Skeletal muscle tissue (tissue), 4 donors: Measurements from ENCODE around the gene ZNF408. TPM values are rescaled to one million over a fixed set of nuclear protein-coding genes. Genes with fewer than 3 reads are reported as not detected.

Source experiments
- H3K27ac ChIP-seq: one replicate; pipeline ENCODE4 v1.7.0; 2013; ENCODE audit warnings: mild to moderate bottlenecking, low read depth, low read length, inconsistent platforms
- H3K27me3 ChIP-seq, 3 donors: one replicate each; pipeline ENCODE4 v1.7.0; 2013; ENCODE audit warnings: low read length in 3 of 3; ENCODE audit not compliant: control insufficient read depth in 3 of 3, insufficient read depth in 3 of 3
- H3K36me3 ChIP-seq, 3 donors: one replicate each; pipeline ENCODE4 v1.7.0; 2013; ENCODE audit warnings: low read length in 3 of 3; ENCODE audit not compliant: control insufficient read depth in 3 of 3, insufficient read depth in 3 of 3
- H3K4me1 ChIP-seq, 3 donors: one replicate each; pipeline ENCODE4 v1.7.0; 2013; ENCODE audit warnings: low read length in 3 of 3, mild to moderate bottlenecking in 3 of 3; ENCODE audit not compliant: control insufficient read depth in 3 of 3, insufficient read depth in 3 of 3
- H3K4me3 ChIP-seq, 3 donors: one replicate each; pipeline ENCODE4 v1.7.0; 2013; ENCODE audit warnings: low read length in 3 of 3
- H3K9ac ChIP-seq, 3 donors: one replicate each; pipeline ENCODE4 v1.7.0; 2013; ENCODE audit warnings: low read length in 3 of 3, mild to moderate bottlenecking in 3 of 3, moderate library complexity in 2 of 3, low read depth in 1 of 3
- H3K9me3 ChIP-seq, 3 donors: one replicate each; pipeline ENCODE4 v1.7.0; 2013; ENCODE audit warnings: low read length in 3 of 3; ENCODE audit not compliant: control insufficient read depth in 3 of 3
- total RNA-seq: library from RNA; depleted of rRNA; stranded (reverse); fragments of >200 nt; gene quantifications from one replicate; pipeline ENCODE4 v1.2.3, GENCODE V29; 2014
- donor health status: Osteomylitis.

ZNF408 gene
- total RNA-seq, 1 donor from 2014 or later = 5.7 TPM

DNA sequence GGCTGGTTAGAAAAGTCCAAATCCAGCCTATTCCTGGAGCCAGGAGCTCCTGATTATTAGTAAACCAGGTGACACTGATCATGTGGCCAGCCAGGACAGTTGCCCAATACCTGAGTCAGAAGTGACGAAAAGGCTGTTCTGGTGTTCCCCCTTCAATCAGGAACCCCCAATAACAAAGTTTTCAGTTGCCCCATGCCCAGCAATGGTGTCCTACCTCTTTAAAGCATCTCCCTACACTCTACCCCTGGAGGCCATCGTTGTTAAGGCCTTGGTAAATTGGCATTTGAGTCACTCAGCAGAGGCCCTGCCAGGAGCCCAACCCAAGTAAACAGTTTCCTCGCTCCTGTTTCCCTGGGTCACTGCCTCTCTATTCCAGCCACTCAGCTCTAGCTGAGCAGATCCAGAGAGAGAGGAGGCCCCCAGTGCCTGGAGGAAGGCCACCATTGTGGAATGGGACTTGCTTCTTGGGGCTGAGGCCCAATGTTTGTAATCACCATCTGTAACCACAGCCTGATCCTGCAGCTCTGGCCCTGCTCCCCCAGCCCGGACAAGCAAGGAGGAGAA is 25.5 kb upstream of the ZNF408 start:
- H3K4me1 ChIP-seq = peaks cover 33 to 49% (median 37%) of the 10 kb centered on the region in 3 donors
- H3K27me3 ChIP-seq = no peaks in the 10 kb centered on the region
- H3K27ac ChIP-seq = peak overlapping the region; percentile 91
- H3K4me3 ChIP-seq = peak overlapping the region in 2 of 3 donors; percentile 43 to 49
- peak overlapping the region; percentile 51 to 70 (median 60) for H3K9ac ChIP-seq
- no peaks in the 10 kb centered on the region for H3K9me3 ChIP-seq
- H3K36me3 ChIP-seq = peaks cover 45 to 61% (median 50%) of the 10 kb centered on the region in 3 donors

DNA sequence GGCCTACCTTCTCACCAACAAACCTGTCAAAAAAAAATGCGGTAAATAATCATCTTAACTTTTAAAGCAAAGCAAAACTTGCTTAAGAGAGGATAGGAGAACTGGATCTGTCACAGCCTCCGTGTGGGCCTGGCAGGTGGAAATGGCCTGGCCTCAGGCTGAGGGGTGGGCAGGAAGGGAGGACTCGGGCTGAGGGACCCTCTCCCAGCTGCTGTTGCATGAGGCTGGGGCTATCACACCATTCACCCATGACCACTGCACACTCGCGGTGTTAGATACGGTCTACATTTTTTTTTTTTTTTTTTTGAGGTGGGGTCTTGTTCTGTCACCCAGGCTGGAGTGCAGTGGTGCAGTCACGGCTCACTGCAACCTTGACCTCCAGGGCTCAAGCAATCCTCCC is 24.9 kb upstream of the ZNF408 start:
- Histone ChIP-seq H3K4me1 (peaks cover 33 to 49% (median 37%) of the 10 kb centered on the region in 3 donors), H3K27ac (peak overlapping the region; percentile 91), H3K27me3 (no peaks in the 10 kb centered on the region), H3K9ac (peak overlapping the region in 1 of 3 donors; percentile 70), H3K9me3 (no peaks in the 10 kb centered on the region), H3K4me3 (peak overlapping the region in 2 of 3 donors; percentile 43 to 49), H3K36me3 (peaks cover 47 to 60% (median 54%) of the 10 kb centered on the region in 3 donors)

DNA sequence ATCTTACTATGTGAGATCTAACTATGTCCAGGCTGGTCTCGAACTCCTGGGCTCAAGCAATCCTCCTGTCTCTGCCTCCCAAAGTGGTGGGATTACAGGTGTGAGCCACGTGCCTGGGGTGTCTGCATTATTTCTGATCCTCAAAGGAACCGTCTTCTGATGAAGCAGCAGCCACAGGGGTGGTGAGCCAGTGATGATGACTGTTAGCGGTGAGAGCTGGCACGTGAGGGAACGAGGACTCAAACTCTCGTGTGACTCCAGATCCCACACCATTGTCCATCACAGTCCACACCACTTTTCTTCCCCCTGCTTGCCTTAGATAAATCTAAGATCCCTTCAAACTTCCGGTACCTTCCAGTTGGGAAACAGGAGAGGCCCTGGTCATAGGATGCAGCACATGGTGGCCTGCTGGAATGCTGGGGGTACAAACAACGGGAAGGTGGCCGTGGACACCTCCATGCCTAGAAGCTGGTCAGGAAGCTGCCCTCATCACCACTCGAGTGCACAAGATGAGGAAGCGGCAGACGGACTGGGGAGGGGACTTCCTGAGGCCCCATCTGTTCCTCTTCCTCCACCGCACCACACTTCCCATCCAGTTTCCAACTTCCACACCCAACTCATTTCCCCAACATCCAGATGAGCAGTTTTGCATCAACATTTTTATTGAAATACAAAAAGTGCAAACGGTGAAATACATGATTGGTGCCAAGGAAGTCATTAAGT is 24.2 kb upstream of the ZNF408 start:
- H3K4me3 ChIP-seq = no peak overlapping the region
- peaks cover 33 to 49% (median 37%) of the 10 kb centered on the region in 3 donors for H3K4me1 ChIP-seq
- no peaks in the 10 kb centered on the region for H3K9me3 ChIP-seq
- peak overlapping the region; percentile 91 for H3K27ac ChIP-seq
- no peaks in the 10 kb centered on the region for H3K27me3 ChIP-seq
- H3K9ac ChIP-seq = no peak overlapping the region
- H3K36me3 ChIP-seq = peaks cover 50 to 59% (median 56%) of the 10 kb centered on the region in 3 donors

DNA sequence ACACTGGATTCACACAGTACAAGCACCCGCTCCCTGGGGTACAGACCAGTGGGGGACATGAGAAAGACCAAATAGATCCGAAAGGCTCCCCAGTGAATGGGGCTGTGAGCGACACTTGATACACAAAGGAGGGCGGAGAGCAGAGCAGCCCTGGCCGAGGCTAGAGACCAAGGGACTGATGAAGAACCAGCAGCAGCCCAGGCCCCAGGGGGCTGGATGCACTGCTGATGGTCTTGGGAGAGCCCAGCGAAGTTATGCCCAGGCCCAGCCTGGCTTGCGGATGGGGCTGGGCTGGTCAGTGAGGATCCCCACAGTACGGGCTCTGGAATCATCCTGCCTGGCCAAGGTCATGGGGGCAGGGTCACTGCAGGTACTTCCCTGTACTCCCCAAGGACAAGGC is 23.7 kb upstream of the ZNF408 start:
- Histone ChIP-seq H3K27ac (no peak overlapping the region), H3K36me3 (peaks cover 52 to 58% (median 56%) of the 10 kb centered on the region in 3 donors), H3K4me1 (peaks cover 33 to 45% (median 37%) of the 10 kb centered on the region in 3 donors), H3K9ac (no peak overlapping the region), H3K4me3 (no peak overlapping the region), H3K9me3 (no peaks in the 10 kb centered on the region), H3K27me3 (no peaks in the 10 kb centered on the region)

DNA sequence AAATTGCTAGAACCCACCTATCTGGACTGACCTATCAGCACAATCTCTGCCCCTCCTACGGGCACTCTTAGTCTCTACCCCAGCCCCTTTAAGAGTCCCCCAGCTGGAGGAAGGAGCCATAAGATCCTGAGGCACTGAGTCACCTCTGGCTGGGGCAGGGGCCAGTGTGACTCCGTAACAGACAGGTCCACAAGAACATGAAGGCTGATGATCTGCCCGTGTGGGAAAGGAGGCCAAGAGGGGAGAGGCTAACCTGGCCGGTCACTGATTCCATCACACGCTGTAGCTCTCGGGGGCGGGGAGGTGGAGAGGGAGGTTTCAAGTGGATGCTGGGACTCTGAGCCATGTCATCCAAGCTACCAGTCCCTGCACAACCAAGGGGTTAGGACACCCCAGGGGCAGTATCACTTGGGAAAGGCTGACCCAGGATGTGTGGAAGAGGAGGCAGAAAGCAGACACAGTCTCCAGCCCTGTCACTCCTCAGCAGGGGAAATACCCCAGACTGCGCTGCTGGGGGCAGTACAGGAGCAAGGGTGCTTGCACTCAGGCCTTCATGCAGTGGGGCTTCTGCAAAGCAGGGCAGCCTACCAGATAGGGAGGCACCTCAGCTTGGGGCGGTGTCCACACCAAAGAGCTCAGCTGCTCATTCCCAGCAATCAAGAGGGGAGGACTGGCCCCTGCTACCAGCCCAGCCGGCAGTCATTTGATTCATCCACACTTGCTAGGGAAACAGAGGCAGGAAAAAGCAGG is 22.7 kb upstream of the ZNF408 start:
- H3K27ac ChIP-seq = no peak overlapping the region
- no peak overlapping the region for H3K9ac ChIP-seq
- peaks cover 45 to 57% (median 48%) of the 10 kb centered on the region in 3 donors for H3K36me3 ChIP-seq
- no peaks in the 10 kb centered on the region for H3K27me3 ChIP-seq
- H3K9me3 ChIP-seq = no peaks in the 10 kb centered on the region
- peaks cover 34 to 48% (median 37%) of the 10 kb centered on the region in 3 donors for H3K4me1 ChIP-seq
- H3K4me3 ChIP-seq = no peak overlapping the region

DNA sequence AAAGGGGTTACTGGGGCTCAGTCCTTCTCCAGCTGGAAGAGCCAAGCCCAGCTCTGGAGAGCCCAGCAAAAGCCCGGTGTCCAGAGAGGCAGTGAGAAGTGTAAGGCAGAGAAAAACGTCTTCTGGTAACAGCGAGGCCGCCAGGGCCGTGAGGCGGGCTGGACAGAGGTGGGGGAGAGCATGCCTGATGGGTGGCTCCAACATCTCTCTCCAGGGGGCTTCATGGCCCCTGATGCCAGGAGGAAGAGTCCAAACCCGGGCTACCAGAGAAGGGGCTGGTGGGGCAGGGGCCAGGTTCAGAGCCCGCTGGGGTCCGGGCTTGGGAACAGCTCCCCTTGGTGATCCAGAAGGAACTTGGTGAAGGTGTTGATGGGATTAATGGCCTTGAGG is 22.1 kb upstream of the ZNF408 start:
- no peak overlapping the region for H3K9ac ChIP-seq
- H3K4me1 ChIP-seq = peaks cover 37 to 53% (median 39%) of the 10 kb centered on the region in 3 donors
- H3K9me3 ChIP-seq = no peaks in the 10 kb centered on the region
- H3K36me3 ChIP-seq = peaks cover 42 to 51% (median 42%) of the 10 kb centered on the region in 3 donors
- H3K27me3 ChIP-seq = no peaks in the 10 kb centered on the region
- H3K27ac ChIP-seq = no peak overlapping the region
- H3K4me3 ChIP-seq = no peak overlapping the region

DNA sequence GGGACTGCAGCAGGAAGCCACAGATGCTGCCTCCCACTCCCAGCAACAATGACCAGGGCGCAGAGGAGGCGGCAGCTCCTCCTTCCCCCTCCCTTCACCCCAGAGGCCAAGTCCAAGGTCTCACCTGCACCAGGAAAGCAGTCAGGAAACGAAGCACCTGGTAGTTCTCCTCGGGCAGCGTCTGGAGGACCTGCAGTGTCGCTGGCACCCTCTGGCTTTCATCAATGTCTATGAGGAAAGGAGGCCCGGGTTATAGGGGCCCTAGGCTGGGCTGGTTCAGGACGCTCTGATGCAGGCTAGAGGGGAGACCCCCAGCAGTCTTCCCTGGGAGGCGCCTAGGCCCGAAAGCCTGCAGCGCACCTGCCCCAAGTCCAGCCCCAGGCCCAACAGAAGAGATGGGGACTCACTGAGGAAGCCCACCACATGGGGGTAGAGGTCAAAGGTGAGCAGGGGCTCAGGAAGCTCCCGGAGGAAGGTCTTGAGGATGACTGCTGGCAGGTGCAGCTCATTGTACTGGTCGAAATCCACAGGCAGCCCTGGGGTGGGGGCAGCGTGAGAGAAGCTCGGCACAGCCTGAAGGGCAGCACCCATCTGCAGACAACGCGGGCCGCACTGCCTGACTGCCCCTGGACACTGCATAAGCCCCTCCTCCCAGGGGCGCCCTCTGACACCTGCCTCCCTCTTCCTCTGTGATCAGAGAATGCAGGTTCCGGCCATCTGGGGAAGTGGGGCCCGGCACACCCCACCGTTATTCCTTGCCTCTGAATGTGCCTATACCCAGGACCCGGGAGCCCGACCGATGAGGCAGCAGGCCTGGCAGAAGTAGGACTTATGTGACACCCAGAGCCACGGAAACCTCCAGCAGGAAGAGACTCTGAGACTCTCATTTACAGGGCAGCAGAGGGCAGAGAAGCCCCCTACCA is 21.3 kb upstream of the ZNF408 start:
- peaks cover 35 to 50% (median 38%) of the 10 kb centered on the region in 3 donors for H3K4me1 ChIP-seq
- peaks cover 38 to 50% (median 42%) of the 10 kb centered on the region in 3 donors for H3K36me3 ChIP-seq
- H3K27ac ChIP-seq = no peak overlapping the region
- no peak overlapping the region for H3K9ac ChIP-seq
- no peaks in the 10 kb centered on the region for H3K27me3 ChIP-seq
- no peak overlapping the region for H3K4me3 ChIP-seq
- no peaks in the 10 kb centered on the region for H3K9me3 ChIP-seq

DNA sequence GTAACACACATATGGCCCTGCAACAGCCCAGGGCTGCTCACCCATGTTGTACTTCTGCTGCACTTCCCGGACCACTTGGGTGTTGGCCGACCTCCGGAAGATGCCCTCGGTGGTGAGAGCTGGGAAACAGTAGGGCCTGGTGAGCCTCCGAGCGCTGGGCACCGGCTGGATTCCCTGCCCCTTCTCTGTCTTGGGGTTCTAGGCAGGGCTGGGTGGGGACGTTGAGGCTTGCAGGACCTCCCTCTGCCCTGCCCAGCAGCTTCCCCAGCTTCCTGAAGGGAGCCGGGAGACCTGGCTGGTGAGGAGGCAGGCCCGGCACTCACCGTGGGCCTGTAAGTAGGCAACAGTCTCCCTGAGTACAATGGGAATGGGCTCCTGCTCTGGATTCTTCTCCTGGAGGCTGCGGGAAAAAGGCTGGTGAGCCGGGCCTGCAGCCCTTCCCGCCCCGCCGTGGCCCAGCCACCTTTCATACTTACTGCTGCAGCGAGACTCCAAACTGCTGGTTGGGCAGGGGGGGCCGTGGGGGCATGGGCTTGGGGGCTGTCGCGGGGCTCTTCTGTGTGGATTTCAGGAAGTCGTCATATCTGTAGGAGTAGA is 20.6 kb upstream of the ZNF408 start:
- Histone ChIP-seq H3K27me3 (no peaks in the 10 kb centered on the region), H3K9ac (no peak overlapping the region), H3K36me3 (peaks cover 38 to 50% (median 42%) of the 10 kb centered on the region in 3 donors), H3K9me3 (no peaks in the 10 kb centered on the region), H3K4me1 (peaks cover 29 to 44% (median 33%) of the 10 kb centered on the region in 3 donors), H3K4me3 (no peak overlapping the region), H3K27ac (no peak overlapping the region)

DNA sequence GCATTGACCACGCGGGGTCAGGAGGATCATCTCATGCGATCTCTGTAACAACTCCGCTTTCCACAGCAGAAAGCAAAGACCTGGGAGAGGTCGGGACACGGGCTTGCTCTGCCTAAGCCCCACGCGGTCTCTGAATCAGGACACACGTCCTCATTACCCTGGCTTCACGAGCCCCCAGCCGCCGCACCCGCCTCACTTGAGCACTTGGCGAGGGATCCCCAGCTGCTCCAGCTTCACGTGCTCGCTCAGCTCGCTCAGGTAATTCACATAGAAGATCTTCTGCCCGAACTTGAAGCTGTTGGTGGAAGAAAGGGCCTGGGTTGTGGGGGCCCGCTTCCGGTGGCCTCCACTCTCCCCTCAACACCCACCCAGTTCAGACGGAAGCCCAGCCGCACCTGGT is 20.0 kb upstream of the ZNF408 start:
- no peaks in the 10 kb centered on the region for H3K27me3 ChIP-seq
- H3K9ac ChIP-seq = no peak overlapping the region
- H3K9me3 ChIP-seq = no peaks in the 10 kb centered on the region
- H3K27ac ChIP-seq = no peak overlapping the region
- no peak overlapping the region for H3K4me3 ChIP-seq
- H3K4me1 ChIP-seq = peaks cover 24 to 41% (median 27%) of the 10 kb centered on the region in 3 donors
- H3K36me3 ChIP-seq = peaks cover 38 to 50% (median 42%) of the 10 kb centered on the region in 3 donors
